ENCODE measurements around the gene TOGARAM1. TPM values are rescaled to one million over a fixed set of nuclear protein-coding genes. Genes with fewer than 3 reads are reported as not detected.

TOGARAM1 gene, protein sequence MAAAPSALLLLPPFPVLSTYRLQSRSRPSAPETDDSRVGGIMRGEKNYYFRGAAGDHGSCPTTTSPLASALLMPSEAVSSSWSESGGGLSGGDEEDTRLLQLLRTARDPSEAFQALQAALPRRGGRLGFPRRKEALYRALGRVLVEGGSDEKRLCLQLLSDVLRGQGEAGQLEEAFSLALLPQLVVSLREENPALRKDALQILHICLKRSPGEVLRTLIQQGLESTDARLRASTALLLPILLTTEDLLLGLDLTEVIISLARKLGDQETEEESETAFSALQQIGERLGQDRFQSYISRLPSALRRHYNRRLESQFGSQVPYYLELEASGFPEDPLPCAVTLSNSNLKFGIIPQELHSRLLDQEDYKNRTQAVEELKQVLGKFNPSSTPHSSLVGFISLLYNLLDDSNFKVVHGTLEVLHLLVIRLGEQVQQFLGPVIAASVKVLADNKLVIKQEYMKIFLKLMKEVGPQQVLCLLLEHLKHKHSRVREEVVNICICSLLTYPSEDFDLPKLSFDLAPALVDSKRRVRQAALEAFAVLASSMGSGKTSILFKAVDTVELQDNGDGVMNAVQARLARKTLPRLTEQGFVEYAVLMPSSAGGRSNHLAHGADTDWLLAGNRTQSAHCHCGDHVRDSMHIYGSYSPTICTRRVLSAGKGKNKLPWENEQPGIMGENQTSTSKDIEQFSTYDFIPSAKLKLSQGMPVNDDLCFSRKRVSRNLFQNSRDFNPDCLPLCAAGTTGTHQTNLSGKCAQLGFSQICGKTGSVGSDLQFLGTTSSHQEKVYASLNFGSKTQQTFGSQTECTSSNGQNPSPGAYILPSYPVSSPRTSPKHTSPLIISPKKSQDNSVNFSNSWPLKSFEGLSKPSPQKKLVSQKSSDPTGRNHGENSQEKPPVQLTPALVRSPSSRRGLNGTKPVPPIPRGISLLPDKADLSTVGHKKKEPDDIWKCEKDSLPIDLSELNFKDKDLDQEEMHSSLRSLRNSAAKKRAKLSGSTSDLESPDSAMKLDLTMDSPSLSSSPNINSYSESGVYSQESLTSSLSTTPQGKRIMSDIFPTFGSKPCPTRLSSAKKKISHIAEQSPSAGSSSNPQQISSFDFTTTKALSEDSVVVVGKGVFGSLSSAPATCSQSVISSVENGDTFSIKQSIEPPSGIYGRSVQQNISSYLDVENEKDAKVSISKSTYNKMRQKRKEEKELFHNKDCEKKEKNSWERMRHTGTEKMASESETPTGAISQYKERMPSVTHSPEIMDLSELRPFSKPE (N-terminal part only)
- total RNA-seq = 10 to 100 TPM; 17.8 to 28.3 (median 21.8) TPM
- polyA plus RNA-seq = 10 to 100 TPM in 1 of 2 donors, 1 to 10 TPM in 1; 8.4 to 18.4 TPM
- long read RNA-seq, donor 1, full-length matches to known transcripts = 3 of 36 reads
- long read RNA-seq, donor 1, partial matches to known transcripts = 29 of 36 reads
- long read RNA-seq, donor 1, other reads (novel, unspliced or antisense) = 4 of 36 reads
- long read RNA-seq, donor 2, partial matches to known transcripts = 13 of 14 reads
- long read RNA-seq, donor 2, other reads (novel, unspliced or antisense) = 0 of 14 reads
- long read RNA-seq, donor 3, full-length matches to known transcripts = 8 of 14 reads
- long read RNA-seq, donor 3, partial matches to known transcripts = 4 of 14 reads
- long read RNA-seq, donor 3, other reads (novel, unspliced or antisense) = 2 of 14 reads

GRCh38 chr14:44961554-44962333, at the start of gene TOGARAM1, which contains the start of gene KLHL28:
Gene TOGARAM1, plus strand, starts transcription at chr14:44962190. Its CDS starts 232 bp downstream, at chr14:44962422.
Gene KLHL28, minus strand, starts transcription at chr14:44961947. Its CDS starts 16,019 bp downstream, at chr14:44945928.
- H3K27ac ChIP-seq = peak within 1 kb of the TSS; percentile 51 to 88
- no peaks in the 10 kb centered on the region for H3K9me3 ChIP-seq
- H3K4me3 ChIP-seq = peak within 1 kb of the TSS; percentile 90
- 0 to 1% (median 0%) methylated on average over 37 of the region's 37 CpGs for WGBS, 3 donors
- DNase-seq = peak; percentile 96 to 99 (median 97)
- H3K36me3 ChIP-seq = no peaks in the 10 kb centered on the region
- peaks cover 8% of the 10 kb centered on the region for H3K4me1 ChIP-seq (ENCODE audit: insufficient read depth)
- H3K27me3 ChIP-seq = no peaks in the 10 kb centered on the region
- intact Hi-C loops (cut with DNase I) = loop anchor here in 1 of 4 donors (2.0 to 5.0 kb wide), 2 partner anchors 123 to 176 kb away; partner anchors contain the start of genes FANCM and PRPF39
- TF ChIP-seq CTCF (IDR thresholded peaks at IDR 0.05) (no peak), EP300 (IDR thresholded peaks at IDR 0.05) (peak; percentile 37), POLR2A (IDR thresholded peaks at IDR 0.05) (peak; percentile 79)

GRCh38 chr14:44914849-44915248, 47.1 kb upstream of the TOGARAM1 start:
- DNase-seq = no peak
- no peaks in the 10 kb centered on the region for H3K27me3 ChIP-seq
- peaks cover 3% of the 10 kb centered on the region for H3K4me1 ChIP-seq (ENCODE audit: insufficient read depth)
- TF ChIP-seq CTCF (IDR thresholded peaks at IDR 0.05) = no peak
- TF ChIP-seq POLR2A (IDR thresholded peaks at IDR 0.05) = no peak
- TF ChIP-seq EP300 (IDR thresholded peaks at IDR 0.05) = no peak
- no peaks in the 10 kb centered on the region for H3K36me3 ChIP-seq
- H3K27ac ChIP-seq = no peak overlapping the region
- H3K4me3 ChIP-seq = no peak overlapping the region
- no peaks in the 10 kb centered on the region for H3K9me3 ChIP-seq
- intact Hi-C loops (cut with DNase I) = loop anchor here in 3 of 4 donors (5.0 to 10.0 kb wide), 3 partner anchors 337 to 352 kb away; partner anchors contain the start of gene MIS18BP1 (in 2 of the 3)
- 31 to 38% (median 36%) methylated on average over 4 of the region's 4 CpGs for whole genome bisulfite sequencing, 3 donors

DNA sequence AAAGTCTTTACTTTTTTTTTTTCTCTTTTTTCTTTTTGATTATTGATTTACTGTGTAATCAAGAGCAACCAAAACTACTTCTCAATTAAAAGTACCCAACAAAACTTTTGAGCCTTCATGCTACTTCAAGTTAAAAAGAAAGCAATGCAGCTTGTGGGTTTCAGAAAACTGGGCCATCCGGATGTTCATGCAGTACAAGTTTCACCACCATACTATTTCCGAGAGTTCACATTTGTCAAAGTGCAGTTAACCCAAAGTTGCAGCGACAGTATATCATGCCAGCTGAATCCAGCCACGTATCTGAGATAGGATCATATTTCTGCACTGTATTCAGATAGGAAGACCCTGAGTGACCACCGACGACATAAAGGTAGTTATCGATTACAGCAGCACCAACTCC, 33.2 kb upstream of the TOGARAM1 start:
- Histone ChIP-seq H3K4me3 (no peak overlapping the region), H3K27ac (no peak overlapping the region), H3K4me1 (ENCODE audit: insufficient read depth) (no peaks in the 10 kb centered on the region), H3K36me3 (no peaks in the 10 kb centered on the region), H3K27me3 (no peaks in the 10 kb centered on the region), H3K9me3 (no peaks in the 10 kb centered on the region)
- DNase-seq = no peak
- 85 to 90% (median 87%) methylated on average over 7 of the region's 7 CpGs for WGBS, 3 donors
- no peak for TF ChIP-seq EP300 (IDR thresholded peaks at IDR 0.05)
- no peak for TF ChIP-seq POLR2A (IDR thresholded peaks at IDR 0.05)
- no peak for TF ChIP-seq CTCF (IDR thresholded peaks at IDR 0.05)
- intact Hi-C loops (cut with DNase I) = no loop called here
